ENCODE data around the gene GHRHR.

Gene GHRHR

GRCh38 chr7:31000161-31000693, 36.5 kb downstream of the GHRHR start:
- no peak overlapping the region for H3K27ac ChIP-seq
- no peak for TF ChIP-seq CTCF (conservative IDR thresholded peaks at IDR 0.05)

GRCh38 chr7:31000779-31001178, 37.0 kb downstream of the GHRHR start:
- TF ChIP-seq CTCF (conservative IDR thresholded peaks at IDR 0.05): no peak
- no peak overlapping the region for H3K27ac ChIP-seq

- no peak overlapping the region for H3K27ac ChIP-seq
- TF ChIP-seq CTCF (conservative IDR thresholded peaks at IDR 0.05): no peak
These were observed 38.5 kb downstream of the GHRHR start for GRCh38 chr7:31002256-31002655.

GRCh38 chr7:31003097-31003496, 39.3 kb downstream of the GHRHR start:
- TF ChIP-seq CTCF (conservative IDR thresholded peaks at IDR 0.05): no peak
- no peak overlapping the region for H3K27ac ChIP-seq

GRCh38 chr7:31003721-31004120, 40.0 kb downstream of the GHRHR start:
- TF ChIP-seq CTCF (conservative IDR thresholded peaks at IDR 0.05): no peak
- H3K27ac ChIP-seq: no peak overlapping the region

- no peak for TF ChIP-seq CTCF (conservative IDR thresholded peaks at IDR 0.05)
- H3K27ac ChIP-seq: no peak overlapping the region
These were observed 40.6 kb downstream of the GHRHR start for GRCh38 chr7:31004393-31004792.

- TF ChIP-seq CTCF (conservative IDR thresholded peaks at IDR 0.05): no peak
- H3K27ac ChIP-seq: no peak overlapping the region
These were observed 43.1 kb downstream of the GHRHR start for GRCh38 chr7:31006857-31007256.
